Thyroid gland (tissue), 4 donors: ENCODE results near the gene PTCH1.

Source experiments
- CTCF ChIP-seq, 6 experiments: fragments of 200-600 bp in 3 of 6; fragments of 450-650 bp in 3 of 6; sonication (generic) in 3 of 6; IDR thresholded peaks; one replicate each; pipeline ENCODE4 v1.5.1; 2016 to 2019; ENCODE audit warnings: antibody characterized with exemption in 6 of 6, mild to moderate bottlenecking in 2 of 6, inconsistent platforms in 1 of 6, moderate library complexity in 1 of 6
- POLR2A ChIP-seq, 2 donors: fragments of 450-650 bp; IDR thresholded peaks; one replicate each; pipeline ENCODE4 v1.6.1; 2017; ENCODE audit warnings: antibody characterized with exemption in 2 of 2, mild to moderate bottlenecking in 2 of 2, moderate library complexity in 1 of 2

GRCh38 chr9:95508968-95509850, 7.6 kb downstream of the PTCH1 start:
- TF ChIP-seq CTCF (IDR thresholded peaks at IDR 0.05) (no peak), POLR2A (IDR thresholded peaks at IDR 0.05) (peak in 1 of 2 donors; percentile 55)
